ENCODE results near the gene ATG10.
"Not testable (repeated sequence)": the region's sequence is repeated elsewhere in the genome, so short reads cannot be mapped to it uniquely, and the experiment has no call there.

ATG10 gene

DNA sequence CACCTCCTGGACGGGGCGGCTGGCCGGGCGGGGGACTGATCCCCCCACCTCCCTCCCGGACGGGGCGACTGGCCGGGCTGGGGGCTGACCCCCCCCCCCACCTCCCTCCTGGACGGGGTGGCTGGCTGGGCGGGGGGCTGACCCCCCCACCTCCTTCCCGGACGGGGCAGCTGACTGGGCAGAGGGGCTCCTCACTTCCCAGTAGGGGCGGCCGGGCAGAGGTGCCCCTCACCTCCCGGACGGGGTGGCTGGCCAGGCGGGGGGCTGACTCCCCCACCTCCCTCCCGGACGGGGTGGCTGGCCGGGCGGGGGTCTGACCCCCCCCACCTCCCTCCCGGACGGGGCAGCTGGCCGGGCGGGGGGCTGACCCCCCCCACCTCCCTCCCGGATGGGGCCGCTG lies 11.3 kb downstream of the ATG10 start:
- not testable (repeated sequence) for DNase-seq

DNA sequence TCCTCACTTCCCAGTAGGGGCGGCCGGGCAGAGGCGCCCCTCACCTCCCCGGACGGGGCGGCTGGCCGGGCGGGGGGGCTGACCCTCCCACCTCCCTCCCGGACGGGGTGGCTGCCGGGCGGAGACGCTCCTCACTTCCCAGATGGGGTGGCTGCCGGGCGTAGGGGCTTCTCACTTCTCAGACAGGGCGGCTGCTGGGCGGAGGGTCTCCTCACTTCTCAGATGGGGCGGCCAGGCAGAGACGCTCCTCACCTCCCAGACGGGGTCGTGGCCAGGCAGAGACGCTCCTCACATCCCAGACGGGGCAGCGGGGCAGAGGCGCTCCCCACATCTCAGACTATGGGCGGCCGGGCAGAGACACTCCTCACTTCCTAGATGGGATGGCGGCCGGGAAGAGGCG lies 11.7 kb downstream of the ATG10 start:
- DNase-seq, result not testable (repeated sequence)

DNA sequence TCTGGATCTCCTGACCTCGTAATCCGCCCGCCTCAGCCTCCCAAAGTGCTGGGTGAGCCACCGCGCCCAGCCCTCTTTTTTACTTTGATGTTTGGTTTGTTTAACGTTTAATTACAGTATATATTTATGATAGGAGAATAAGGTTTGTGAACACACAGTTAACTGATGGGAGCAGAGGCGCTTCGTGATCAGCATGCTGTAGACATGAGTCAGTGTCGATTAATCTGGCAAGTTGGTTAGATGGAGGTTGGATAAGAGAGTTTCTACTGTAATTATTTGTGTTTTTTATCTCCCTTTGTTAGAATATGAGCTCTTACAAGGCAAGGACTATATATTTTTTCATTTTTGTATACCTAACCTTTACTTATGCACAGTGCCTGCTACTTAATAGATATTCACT lies 14.3 kb downstream of the ATG10 start:
- DNase-seq, result peak in 1 of 5 experiments; percentile 27

DNA sequence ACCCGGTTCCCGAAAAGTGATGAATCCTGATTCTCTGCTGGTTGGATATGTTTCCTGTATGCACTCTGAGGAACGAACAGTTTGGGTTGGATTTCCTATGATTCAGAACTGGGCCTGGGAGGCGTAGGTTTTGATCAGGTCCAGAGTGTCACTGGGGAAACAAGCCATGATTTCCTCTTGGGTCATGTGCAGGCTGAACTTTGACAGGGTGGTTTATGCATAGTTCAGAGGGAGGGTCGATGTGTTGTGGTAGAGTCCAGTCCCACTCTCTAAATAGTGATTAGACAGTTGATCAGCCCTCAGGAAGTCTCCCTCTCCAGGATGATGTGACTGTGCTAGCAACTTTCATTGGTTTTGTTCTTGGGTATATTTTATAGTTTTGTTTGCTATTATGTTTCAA lies 17.4 kb downstream of the ATG10 start:
- DNase-seq, result no peak

DNA sequence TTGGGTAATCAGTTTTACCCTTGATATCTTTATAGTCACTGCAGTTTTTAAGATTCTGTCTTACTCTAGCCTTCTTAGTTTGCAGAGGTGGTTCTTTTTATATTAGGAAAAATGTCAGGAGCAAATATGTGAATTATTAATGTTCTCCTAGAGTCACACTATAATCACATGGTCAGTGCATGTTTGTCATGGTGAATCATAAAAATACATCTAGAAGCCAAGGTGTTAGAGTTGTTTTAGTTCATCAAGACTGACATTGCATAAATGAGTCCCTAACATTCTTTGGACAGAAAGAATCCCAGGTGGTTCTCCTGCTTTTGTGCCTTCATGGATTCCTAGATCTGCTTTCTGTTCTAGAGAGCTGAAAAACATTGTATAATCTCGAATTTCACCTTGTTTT lies 22.9 kb downstream of the ATG10 start:
- DNase-seq, result no peak

DNA sequence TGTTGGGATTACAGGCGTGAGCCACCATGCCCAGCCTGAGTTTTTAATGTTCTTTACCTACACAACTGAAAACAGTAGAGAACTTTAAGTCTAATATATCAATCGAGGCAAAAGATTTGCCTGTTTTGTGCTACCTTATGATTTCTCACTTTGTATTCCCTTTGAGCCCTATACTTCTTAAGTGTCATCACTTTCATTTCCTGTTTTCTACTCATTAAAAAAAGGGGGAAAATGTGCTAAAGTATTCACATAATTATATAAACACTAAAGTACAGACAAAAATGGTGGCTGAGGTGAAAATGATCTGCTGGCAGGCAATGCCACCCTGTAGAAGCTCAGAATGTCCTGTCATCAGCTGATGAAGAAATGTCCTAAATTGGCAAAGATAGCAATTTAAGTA lies 23.6 kb downstream of the ATG10 start:
- no peak for DNase-seq

DNA sequence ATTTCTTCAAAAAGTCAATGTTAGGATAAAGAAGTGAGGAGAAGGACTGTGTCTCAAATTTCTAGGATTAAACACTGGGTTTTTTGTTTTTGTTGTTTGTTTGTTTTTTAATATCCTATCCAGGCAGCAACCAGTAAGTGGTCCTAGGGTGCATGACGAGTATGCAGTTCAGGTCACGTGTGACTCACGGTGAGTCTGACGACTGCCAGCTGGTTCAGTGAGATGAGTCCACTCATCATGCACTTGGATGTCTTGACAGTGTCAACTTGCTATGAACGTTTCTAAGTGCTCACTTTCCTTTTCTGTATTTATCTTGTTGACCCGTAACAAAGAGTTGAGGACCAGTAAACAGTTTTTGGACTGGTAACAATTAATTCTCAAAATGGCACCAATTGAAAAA lies 32.7 kb downstream of the ATG10 start:
- no peak for DNase-seq

DNA sequence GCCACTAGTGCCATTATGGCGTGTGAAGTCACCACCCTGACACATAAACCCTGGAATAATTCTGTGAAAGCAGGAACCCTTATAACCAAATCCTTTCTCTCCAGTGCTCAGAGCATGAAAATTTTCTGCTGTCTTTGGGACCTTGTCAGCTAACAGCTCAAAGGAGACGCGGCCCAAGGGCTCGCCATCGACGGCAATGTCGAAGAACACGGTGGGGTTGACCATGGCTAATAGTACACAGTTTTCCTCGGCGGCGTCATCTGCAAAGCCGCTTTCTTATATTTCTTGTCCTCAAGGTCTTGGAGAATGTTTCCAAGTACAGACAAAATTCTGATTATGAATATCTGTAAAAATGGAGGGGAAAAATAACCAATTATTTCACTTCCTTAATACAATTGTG lies 38.0 kb downstream of the ATG10 start:
- not testable (repeated sequence) for DNase-seq

DNA sequence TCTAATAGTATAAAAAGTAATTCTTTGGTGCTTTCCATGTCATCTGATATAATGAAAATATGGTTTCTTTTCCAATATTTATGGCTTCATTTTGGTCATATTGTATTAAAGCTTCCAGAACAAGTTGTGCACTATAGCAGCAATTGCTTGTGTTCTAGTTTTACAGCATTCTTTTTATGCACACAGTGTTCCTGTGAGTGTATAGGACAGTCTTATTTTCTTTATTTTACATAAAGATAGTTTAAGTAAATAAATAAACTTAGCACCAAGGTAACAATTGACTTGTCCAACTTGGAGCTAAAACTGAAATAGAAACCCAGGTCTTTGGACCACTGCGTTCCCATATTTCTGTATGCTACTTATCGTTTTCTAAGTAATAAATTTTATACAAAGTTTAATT lies 38.9 kb downstream of the ATG10 start:
- no peak for DNase-seq

DNA sequence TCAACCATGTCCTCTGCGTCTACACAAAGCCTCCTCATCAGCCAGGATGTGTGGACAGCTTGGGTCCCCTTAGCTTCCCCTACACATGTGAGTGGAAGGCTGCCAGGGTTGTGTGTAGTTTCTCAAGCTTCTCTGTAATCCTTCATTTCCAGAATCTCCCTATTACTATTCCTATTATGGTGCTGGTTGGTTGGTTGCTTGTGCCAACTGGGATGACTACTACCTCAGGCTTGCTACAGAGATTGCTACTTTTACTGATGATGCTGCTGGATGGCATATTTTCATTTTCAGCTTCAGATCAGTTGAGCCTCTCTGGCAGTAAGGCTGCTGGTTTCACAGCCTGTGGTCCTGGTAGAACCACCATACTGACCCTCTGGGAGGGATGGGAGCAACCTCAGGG lies 39.9 kb downstream of the ATG10 start:
- DNase-seq, result no peak

DNA sequence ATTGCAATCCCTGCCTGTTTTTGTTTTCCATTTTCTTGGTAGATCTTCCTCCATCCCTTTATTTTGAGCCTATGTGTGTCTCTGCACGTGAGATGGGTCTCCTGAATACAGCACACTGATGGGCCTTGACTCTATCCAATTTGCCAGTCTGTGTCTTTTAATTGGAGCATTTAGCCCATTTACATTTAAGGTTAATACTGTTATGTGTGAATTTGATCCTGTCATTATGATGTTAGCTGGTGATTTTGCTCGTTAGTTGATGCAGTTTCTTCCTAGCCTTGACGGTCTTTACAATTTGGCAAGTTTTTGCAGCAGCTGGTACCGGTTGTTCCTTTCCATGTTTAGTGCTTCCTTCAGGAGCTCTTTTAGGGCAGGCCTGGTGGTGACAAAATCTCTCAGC lies 42.8 kb downstream of the ATG10 start:
- not testable (repeated sequence) for DNase-seq

DNA sequence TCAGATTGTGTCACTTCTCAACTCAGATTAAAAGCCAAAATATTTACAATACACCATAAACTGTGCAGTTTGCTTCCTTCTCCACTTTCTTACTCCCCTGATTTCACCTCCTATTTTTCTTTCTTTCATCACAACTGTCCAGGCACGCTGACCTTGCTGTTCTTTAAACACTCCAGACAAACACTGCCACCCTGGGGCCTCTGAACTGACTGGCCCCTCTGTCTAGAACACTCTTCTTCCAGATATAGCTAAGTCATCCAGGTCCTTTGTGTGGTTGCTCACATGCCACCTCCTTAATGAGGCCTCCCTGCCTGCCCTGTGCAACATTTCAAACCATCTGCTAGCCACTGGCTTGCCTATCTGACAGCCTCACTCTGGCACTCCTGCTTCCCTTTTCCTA lies 46.6 kb downstream of the ATG10 start:
- no peak for DNase-seq

DNA sequence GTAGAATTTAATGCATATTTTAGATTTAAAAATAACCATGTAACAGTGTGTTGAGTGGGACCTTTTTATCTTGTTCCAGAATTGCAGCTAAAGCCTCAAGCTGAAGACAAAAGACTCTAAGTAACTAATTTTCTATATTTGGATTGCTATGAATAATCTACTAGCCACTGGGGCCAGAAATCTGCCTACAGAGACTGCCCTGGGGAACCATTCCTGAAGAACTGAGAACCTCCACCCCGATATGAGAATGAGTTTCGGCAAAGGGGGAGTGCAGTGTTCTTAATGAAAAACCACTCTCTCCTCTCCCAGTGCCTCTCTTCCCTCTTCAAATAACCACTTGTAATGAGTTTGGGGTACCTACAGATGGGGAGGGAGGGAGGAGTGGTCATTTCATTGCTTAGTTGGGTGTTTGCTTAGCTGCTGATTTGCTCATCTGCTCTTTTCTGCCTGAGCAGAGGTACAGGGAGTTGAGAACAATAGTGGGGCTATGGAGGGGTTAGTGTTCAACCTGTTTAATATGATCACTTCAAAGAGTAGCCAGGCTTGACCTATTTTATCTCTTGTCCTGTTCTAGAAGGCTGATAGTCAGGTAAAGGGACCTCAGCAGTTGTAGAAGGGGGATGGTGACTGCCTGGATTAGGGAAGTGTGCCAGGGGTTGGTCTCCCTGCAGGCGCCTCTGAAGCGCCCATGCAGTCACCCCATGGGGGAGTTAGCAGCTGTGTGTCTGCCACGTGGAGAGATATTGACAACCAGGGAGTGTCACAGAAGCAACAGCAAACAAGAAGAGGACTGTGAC lies 47.7 kb downstream of the ATG10 start:
- DNase-seq, result no peak

DNA sequence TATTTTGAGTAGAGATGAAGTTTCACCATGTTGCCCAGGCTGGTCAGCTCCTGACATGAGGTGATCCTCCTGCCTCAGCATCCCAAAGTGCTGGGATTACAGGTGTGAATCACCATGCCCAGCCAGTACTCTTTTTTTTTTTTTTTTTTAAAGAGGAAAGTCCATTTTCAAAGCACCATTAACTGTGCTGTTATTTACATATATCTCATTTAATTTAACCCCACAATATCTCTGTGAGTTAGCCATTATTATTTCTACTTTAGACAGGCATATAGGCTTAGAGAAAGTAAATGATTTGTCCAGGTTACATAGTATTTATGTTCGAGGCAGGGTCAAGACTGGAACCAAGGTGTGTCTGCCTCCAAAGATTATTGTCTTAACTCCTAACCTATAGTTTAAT lies 50.7 kb downstream of the ATG10 start:
- DNase-seq, result no peak

DNA sequence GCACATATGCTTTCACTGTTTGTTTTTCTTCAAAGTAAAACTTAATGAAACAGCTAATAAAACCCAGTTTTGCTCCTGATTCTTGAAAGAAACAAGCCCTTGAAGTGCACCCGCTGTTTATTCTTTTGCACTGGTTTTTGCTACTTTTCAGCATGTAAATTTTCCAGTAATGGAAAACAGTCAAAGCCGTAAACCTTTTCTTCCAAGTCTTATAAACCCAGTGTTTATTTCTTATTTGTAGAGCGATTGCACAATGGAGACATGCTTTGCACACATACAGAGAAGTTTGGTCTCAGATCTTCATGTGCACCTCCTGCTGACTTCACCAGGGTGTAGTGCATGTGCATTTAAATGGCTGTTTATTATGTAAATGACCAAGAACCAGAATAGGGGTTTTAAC lies 51.8 kb downstream of the ATG10 start:
- DNase-seq, result no peak

DNA sequence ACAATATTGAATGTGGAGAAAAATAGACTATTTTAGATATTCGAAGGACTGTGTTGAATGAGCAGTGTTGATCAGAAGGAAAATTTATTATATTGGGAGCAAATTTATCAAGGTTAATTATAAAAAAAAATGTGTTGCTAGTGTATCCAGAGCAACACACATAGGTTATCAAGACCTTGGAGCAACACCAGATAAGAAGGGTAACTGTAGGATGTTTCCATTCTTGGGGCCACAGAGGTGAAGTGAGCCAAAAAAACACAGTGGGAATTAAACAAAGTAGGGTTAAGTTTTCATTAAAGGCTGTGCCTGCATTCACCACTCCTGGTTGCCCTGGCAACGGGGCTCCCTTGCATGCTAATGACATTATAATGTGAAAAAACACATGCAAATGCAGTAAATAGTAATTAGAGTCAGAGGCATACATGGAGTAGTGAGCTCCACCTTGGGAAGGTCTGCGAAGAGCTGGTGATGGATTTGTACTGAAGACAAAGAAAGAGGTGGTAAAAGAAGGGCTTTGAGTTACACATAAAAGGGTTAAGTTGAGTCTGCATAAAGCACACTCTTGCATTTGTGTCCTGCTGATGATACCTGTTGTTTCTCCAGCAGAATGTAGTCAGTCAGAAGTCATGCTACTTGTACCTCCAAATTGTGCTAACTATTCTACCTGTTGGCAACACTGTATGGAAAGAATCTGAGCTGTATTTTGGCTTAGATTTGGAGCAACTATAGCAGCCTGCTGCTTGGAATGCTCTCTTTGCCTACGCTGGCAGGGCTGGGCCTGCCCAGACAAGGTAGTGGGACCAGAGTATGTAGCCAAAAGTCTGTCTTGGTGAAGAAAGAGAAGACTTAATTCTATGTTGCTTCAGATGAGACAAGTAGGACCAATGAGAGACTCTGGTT lies 59.6 kb downstream of the ATG10 start:
- DNase-seq, result no peak

DNA sequence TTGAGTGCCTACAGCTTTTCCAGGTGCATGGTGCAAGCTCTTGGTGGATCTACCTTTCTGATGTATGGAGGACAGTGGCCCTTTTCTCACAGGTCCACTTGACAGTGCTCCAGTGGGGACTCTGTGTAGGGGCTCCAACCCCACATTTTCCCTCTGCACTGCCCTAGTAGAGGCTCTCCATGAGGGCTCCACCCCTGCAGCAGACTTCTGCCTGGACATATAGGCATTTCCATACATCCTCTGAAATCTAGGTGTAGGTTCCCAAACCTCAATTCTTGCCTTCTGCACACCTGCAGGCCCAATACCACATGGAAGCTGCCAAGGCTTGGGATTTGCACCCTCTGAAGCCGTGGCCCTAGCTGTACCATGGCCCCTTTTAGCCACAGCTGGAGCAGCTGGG lies 71.1 kb downstream of the ATG10 start:
- DNase-seq, result not testable (repeated sequence)

DNA sequence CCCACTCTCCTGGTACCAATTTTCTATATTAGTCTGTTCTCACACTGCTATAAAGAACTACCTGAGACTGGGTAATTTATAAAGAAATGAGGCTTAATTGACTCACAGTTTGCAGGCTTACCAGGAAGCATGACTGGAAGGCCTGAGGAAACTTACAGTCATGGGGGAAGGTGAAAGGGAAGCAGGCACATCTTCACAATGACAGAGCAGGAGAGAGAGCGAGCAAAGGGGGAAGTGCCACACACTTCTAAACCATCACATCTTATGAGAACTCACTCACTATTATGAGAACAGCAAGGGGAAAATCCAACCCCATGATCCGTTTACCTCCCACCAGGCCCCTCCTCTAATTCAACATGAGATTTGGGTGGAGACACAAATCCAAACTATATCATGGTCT lies 72.2 kb downstream of the ATG10 start:
- no peak for DNase-seq

DNA sequence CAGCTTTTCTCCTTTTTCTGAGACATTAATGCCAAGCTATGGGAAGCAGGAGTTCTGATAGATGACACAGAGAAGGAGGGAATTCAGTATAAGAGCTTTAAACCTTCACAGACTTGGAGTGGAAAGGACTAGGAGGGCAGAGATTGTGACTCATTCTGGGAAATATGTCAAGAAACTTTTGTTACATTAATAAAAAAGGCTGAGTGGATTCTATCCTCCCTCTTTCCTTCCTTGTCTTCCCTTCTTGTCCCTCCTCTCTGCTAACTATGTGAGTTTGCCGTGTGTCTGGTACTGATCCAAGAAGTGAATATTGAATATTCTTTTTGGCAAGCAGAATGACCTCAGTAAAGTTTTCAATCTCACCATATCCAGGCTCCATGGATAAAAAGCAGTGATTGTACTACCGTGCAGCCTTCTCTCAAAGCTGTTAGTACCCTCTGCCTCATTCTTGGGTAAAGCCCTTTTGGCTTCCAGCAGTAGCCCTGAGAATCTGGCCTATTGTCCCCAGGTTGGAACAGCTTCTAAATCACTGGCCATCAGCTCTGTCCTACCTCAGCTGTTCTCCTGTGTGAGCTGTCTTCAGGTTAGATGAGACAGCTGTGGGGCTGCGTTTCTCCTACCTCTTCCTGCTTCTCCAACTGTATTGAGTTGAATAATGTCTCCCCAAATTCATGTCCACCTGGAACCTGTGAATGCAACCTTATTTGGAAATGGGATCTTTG lies 73.9 kb downstream of the ATG10 start:
- DNase-seq, result no peak

DNA sequence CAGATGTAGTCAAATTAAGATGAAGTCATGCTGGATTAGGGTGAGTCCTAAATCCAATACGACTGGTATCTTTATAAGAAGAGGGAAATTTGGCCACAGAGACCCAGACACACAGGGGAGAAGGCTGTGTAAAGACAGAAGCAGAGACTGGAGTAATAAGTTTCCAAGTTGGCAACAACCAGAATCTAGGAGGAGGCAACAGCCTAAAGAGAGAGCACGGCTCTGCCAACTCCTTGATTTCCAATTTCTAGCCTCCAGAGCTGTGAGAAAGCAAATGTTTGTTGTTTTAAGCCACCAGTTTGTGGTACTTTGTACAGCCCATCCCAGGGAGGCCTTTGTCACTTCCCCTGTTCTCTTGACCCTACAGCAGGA lies 74.4 kb downstream of the ATG10 start:
- DNase-seq, result no peak

DNA sequence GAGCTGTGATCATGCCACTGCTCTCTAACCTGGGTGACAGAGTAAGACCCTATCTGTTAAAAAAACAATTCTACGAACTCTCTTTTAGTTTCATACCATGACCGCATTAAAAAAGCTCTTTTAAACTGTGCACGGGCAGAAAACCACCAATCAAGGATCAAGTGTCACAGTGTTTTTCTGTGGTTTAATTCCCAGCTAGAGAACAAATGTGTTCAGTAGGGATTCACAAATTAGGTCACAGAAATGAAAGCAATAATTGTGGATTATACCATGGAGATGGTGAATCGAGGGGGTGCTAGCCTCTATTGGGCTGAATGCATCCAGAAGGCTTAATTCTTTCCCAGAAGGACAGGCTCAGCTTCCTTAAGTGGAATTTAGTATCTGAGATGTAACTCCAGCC lies 79.1 kb downstream of the ATG10 start:
- DNase-seq, result no peak

DNA sequence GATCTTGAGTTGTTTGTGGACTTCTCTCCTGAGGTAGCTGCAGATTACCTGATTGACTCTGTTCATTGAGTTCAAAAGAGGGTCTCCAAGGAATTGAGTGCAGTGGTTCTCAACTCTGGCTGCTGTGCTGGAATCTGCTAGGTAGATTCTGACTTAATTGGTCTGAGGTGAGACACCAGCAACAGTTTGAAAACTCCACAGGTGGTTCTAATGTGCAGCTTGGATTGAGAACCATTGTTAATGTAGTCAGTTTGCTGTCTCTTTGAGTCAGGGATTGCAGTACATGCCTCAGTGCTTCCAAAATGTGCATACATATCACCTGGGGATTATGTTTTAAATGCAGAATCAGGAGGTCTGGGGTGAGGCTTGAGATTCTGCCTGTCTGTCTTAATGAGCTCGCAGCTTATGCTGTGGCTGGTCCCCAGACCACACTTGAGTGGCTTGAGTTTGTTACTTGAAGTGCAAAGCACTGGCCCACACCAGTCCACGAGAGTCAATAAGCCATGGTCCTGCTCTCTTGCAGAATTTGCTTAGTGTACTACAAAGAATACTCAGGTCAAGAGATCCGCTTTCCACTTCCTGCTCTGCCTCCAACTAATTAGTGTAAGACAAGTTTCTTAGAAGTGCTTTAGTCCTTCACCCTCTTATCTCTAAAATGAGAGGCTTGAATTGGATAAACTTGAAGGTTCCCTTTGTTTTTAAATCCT lies 82.3 kb downstream of the ATG10 start:
- no peak for DNase-seq

DNA sequence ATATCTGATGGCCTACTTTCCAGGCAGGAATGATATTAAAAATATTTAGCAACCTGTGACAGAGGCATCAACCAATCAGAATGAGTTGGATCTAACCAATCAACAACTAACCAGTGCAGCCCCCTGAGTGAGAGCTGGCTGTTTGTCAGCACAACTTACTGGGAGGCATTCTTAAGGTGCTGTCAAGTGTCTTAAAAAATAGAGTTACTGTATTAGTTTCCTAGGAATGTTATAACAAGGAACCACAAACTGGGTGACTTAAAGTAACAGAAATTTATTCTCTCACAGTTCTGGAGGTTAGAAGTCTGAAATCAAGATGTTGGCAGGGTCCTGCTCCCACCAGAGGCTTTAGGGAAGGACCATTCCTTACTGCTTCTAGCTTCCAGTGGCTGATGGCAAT lies 85.2 kb downstream of the ATG10 start:
- no peak for DNase-seq

Measured in T-helper 2 cell (primary cell).